IPS DF 6.9 (cell line): ENCODE results near the gene SFMBT1.

Experiments
- DNase-seq: peaks from one replicate; pipeline ENCODE4 v3.0.0-alpha.2; 2013; ENCODE audit warnings: low read depth, low spot score
- H3K27ac ChIP-seq: one replicate; pipeline ENCODE4 v1.5.1; 2013; ENCODE audit warnings: low read length, control low read depth
- H3K27me3 ChIP-seq: 2 replicates; pipeline ENCODE4 v1.6.1; 2013; ENCODE audit warnings: mild to moderate bottlenecking, low read length; ENCODE audit not compliant: control insufficient read depth, insufficient read depth
- H3K36me3 ChIP-seq: 2 replicates; pipeline ENCODE4 v1.6.1; 2013; ENCODE audit warnings: low read length; ENCODE audit not compliant: control insufficient read depth, insufficient read depth
- H3K4me1 ChIP-seq: 2 replicates; pipeline ENCODE4 v1.6.1; 2013; ENCODE audit warnings: low read length; ENCODE audit not compliant: control insufficient read depth, insufficient read depth
- H3K4me3 ChIP-seq: 2 replicates; pipeline ENCODE4 v1.5.1; 2013; ENCODE audit warnings: mild to moderate bottlenecking, low read length
- H3K9me3 ChIP-seq: 2 replicates; pipeline ENCODE4 v1.6.1; 2013; ENCODE audit warnings: low read length, inconsistent platforms; ENCODE audit not compliant: control insufficient read depth, insufficient read depth
- WGBS: extraction: QIAGEN DNeasy Blood & Tissue Kit; methylation state at CpG from one replicate; pipeline ENCODE4 v1.1.7; 2013; ENCODE audit warnings: mixed read lengths, missing lambda C conversion rate; ENCODE audit not compliant: insufficient read length, insufficient coverage; 5-methylcytosine and 5-hydroxymethylcytosine counted together

The SFMBT1 gene

GRCh38 chr3:53024315-53024714 lies 21.6 kb downstream of the SFMBT1 start:
- Histone ChIP-seq H3K4me3 (no peak overlapping the region), H3K36me3 (no peaks in the 10 kb centered on the region), H3K27me3 (no peaks in the 10 kb centered on the region), H3K4me1 (no peaks in the 10 kb centered on the region), H3K9me3 (no peaks in the 10 kb centered on the region), H3K27ac (no peak overlapping the region)
- no peak for DNase-seq
- no CpG with 5 or more reads among the region's 6 CpGs for WGBS

GRCh38 chr3:53023072-53023823 lies 22.6 kb downstream of the SFMBT1 start:
- H3K4me1 ChIP-seq: no peaks in the 10 kb centered on the region

GRCh38 chr3:53022647-53023046 lies 23.2 kb downstream of the SFMBT1 start:
- H3K36me3 ChIP-seq: no peaks in the 10 kb centered on the region
- WGBS: 100% methylated on average over 3 of the region's 3 CpGs
- DNase-seq: no peak
- H3K4me3 ChIP-seq: no peak overlapping the region
- no peaks in the 10 kb centered on the region for H3K9me3 ChIP-seq
- no peaks in the 10 kb centered on the region for H3K27me3 ChIP-seq
- H3K27ac ChIP-seq: no peak overlapping the region
- H3K4me1 ChIP-seq: no peaks in the 10 kb centered on the region

More at GRCh38 chr3:53023072-53023823, 22.6 kb downstream of the SFMBT1 start:
- no peak for DNase-seq
- Histone ChIP-seq H3K36me3 (no peaks in the 10 kb centered on the region), H3K27ac (no peak overlapping the region), H3K4me3 (no peak overlapping the region), H3K27me3 (no peaks in the 10 kb centered on the region), H3K9me3 (no peaks in the 10 kb centered on the region)
- whole genome bisulfite sequencing: no CpG with 5 or more reads among the region's 4 CpGs

GRCh38 chr3:53016236-53016635 lies 29.6 kb downstream of the SFMBT1 start:
- Histone ChIP-seq H3K27me3 (no peaks in the 10 kb centered on the region), H3K27ac (no peak overlapping the region), H3K36me3 (no peaks in the 10 kb centered on the region), H3K4me1 (peaks cover 2% of the 10 kb centered on the region; the same call in 1 of the 2 replicates), H3K9me3 (no peaks in the 10 kb centered on the region), H3K4me3 (no peak overlapping the region)
- WGBS: no CpG with 5 or more reads among the region's 5 CpGs
- no peak for DNase-seq

GRCh38 chr3:53011324-53011723 lies 34.5 kb downstream of the SFMBT1 start:
- Histone ChIP-seq H3K27me3 (no peaks in the 10 kb centered on the region), H3K9me3 (no peaks in the 10 kb centered on the region), H3K36me3 (no peaks in the 10 kb centered on the region), H3K4me3 (no peak overlapping the region), H3K4me1 (peaks cover 4% of the 10 kb centered on the region; the same call in 1 of the 2 replicates), H3K27ac (no peak overlapping the region)
- WGBS: no CpG with 5 or more reads among the region's 3 CpGs
- DNase-seq: no peak

GRCh38 chr3:53009826-53010539 lies 35.9 kb downstream of the SFMBT1 start:
- no peaks in the 10 kb centered on the region for H3K9me3 ChIP-seq
- no peak overlapping the region for H3K27ac ChIP-seq
- H3K4me3 ChIP-seq: no peak overlapping the region
- H3K36me3 ChIP-seq: no peaks in the 10 kb centered on the region
- WGBS: no CpG with 5 or more reads among the region's 2 CpGs
- H3K4me1 ChIP-seq: 0 out of 2 replicates have a peak, but pooled peaks cover 2% of the 10 kb centered on the region
- H3K27me3 ChIP-seq: no peaks in the 10 kb centered on the region
- DNase-seq: no peak

GRCh38 chr3:53008932-53009331 lies 36.9 kb downstream of the SFMBT1 start:
- Histone ChIP-seq H3K9me3 (no peaks in the 10 kb centered on the region), H3K36me3 (no peaks in the 10 kb centered on the region), H3K4me3 (no peak overlapping the region), H3K27me3 (no peaks in the 10 kb centered on the region), H3K27ac (no peak overlapping the region), H3K4me1 (0 out of 2 replicates have a peak, but pooled peaks cover 2% of the 10 kb centered on the region)
- no peak for DNase-seq
- WGBS: no CpG with 5 or more reads among the region's 6 CpGs

GRCh38 chr3:53005854-53006513 lies 39.9 kb downstream of the SFMBT1 start:
- no CpG with 5 or more reads among the region's 12 CpGs for WGBS
- H3K4me3 ChIP-seq: no peak overlapping the region
- H3K9me3 ChIP-seq: no peaks in the 10 kb centered on the region
- no peaks in the 10 kb centered on the region for H3K36me3 ChIP-seq
- H3K27me3 ChIP-seq: no peaks in the 10 kb centered on the region
- no peak for DNase-seq
- no peak overlapping the region for H3K27ac ChIP-seq
- H3K4me1 ChIP-seq: 0 out of 2 replicates have a peak, but pooled peaks cover 2% of the 10 kb centered on the region

GRCh38 chr3:53005338-53005737 lies 40.5 kb downstream of the SFMBT1 start:
- H3K27me3 ChIP-seq: no peaks in the 10 kb centered on the region
- H3K36me3 ChIP-seq: no peaks in the 10 kb centered on the region
- no CpG with 5 or more reads among the region's 3 CpGs for WGBS
- H3K4me1 ChIP-seq: 0 out of 2 replicates have a peak, but pooled peaks cover 2% of the 10 kb centered on the region
- H3K9me3 ChIP-seq: no peaks in the 10 kb centered on the region
- no peak overlapping the region for H3K4me3 ChIP-seq
- no peak for DNase-seq
- no peak overlapping the region for H3K27ac ChIP-seq

GRCh38 chr3:53003320-53003719 lies 42.6 kb downstream of the SFMBT1 start:
- no peak overlapping the region for H3K27ac ChIP-seq
- H3K27me3 ChIP-seq: no peaks in the 10 kb centered on the region
- no peak for DNase-seq
- H3K4me1 ChIP-seq: no peaks in the 10 kb centered on the region
- no peaks in the 10 kb centered on the region for H3K36me3 ChIP-seq
- H3K9me3 ChIP-seq: no peaks in the 10 kb centered on the region
- no peak overlapping the region for H3K4me3 ChIP-seq
- WGBS: no CpG with 5 or more reads among the region's 7 CpGs
